ENCODE measurements around the gene EFHC1. TPM values are rescaled to one million over a fixed set of nuclear protein-coding genes. Genes with fewer than 3 reads are reported as not detected.
A peak's percentile ranks its signal among the peaks of the same experiment; 100 is the strongest.

The EFHC1 gene
- total RNA-seq, 2 donors from 2014 or later: 19.4 to 23.5 TPM

DNA sequence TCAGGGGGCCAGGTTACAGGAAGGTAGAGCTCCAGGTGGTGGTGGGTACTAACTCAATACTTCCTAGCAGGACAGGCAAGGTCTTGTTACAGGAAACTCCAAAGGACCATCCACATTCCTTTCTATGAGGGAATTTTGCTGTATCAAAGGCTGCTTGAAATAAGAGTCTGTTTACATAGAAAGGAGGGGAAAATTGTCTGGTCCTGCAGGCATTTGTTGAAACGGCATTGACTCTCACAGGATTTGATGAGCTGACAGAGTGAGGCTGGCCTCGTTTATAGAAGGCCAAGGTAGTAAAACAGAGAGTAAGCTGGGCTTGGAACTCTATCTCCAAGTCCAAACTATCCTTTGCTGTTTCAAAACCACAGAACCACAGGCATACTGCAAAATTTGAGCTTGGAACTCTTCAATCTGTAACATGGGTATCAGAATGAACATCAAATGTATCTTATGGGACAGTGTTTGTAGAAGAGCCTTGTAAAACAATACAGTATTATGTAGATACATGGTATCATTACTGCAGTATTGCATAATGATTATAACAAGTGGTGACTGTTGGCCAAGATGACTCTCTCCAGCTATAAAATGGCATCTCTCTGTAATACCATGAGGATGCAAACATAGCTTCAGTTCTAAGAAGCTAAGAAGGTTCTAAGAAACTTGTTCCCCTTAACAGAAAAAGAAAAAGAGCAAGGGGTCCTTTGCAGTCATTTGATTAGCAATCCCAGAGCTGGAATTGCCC lies 95.2 kb downstream of the EFHC1 start:
- Histone ChIP-seq H3K27me3 (replicated peaks; ENCODE audit: insufficient read depth) (no peaks in the 10 kb centered on the region), H3K27ac (no peak overlapping the region), H3K4me3 (no peak overlapping the region), H3K36me3 (no peaks in the 10 kb centered on the region), H3K9me3 (no peaks in the 10 kb centered on the region), H3K4me1 (replicated peaks) (no peaks in the 10 kb centered on the region)
- intact Hi-C loops (cut with DNase I): no loop called here
- no peak for DNase-seq (ENCODE audit: low spot score)
- WGBS: 14% methylated on average over 2 of the region's 2 CpGs
- no peak for TF ChIP-seq POLR2A (IDR thresholded peaks at IDR 0.05)
- no peak for TF ChIP-seq POLR2AphosphoS5 (IDR thresholded peaks at IDR 0.05)
- TF ChIP-seq, protein P1, sequence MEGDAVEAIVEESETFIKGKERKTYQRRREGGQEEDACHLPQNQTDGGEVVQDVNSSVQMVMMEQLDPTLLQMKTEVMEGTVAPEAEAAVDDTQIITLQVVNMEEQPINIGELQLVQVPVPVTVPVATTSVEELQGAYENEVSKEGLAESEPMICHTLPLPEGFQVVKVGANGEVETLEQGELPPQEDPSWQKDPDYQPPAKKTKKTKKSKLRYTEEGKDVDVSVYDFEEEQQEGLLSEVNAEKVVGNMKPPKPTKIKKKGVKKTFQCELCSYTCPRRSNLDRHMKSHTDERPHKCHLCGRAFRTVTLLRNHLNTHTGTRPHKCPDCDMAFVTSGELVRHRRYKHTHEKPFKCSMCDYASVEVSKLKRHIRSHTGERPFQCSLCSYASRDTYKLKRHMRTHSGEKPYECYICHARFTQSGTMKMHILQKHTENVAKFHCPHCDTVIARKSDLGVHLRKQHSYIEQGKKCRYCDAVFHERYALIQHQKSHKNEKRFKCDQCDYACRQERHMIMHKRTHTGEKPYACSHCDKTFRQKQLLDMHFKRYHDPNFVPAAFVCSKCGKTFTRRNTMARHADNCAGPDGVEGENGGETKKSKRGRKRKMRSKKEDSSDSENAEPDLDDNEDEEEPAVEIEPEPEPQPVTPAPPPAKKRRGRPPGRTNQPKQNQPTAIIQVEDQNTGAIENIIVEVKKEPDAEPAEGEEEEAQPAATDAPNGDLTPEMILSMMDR (IDR thresholded peaks at IDR 0.05): no peak

DNA sequence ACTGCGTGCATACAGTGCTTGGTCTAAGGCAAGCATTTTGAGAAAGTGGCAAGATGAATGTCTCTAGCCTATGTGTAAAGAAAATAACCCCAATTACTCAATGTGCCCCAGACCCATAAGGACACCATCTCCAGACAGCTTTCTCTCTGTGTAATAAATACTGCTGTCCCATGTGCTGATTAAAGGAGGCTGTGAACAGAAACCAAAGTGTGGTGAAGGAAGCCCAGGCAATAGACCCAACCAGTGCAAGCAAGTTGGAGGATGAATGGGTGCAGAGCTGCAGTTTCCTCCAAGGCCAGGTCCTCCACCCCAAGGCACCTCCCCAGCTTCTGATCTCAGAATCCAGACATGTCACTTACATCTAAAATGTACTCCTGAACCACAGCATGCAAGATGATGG lies 96.1 kb downstream of the EFHC1 start:
- no peaks in the 10 kb centered on the region for H3K4me1 ChIP-seq (replicated peaks)
- DNase-seq (ENCODE audit: low spot score): no peak
- WGBS: 93% methylated on average over 1 of the region's 1 CpG
- H3K27me3 ChIP-seq (replicated peaks; ENCODE audit: insufficient read depth): no peaks in the 10 kb centered on the region
- H3K36me3 ChIP-seq: no peaks in the 10 kb centered on the region
- no peak overlapping the region for H3K27ac ChIP-seq
- intact Hi-C loops (cut with DNase I): no loop called here
- H3K9me3 ChIP-seq: no peaks in the 10 kb centered on the region
- TF ChIP-seq, protein P1 (IDR thresholded peaks at IDR 0.05): no peak
- TF ChIP-seq POLR2AphosphoS5 (IDR thresholded peaks at IDR 0.05) (no peak), POLR2A (IDR thresholded peaks at IDR 0.05) (no peak)
- H3K4me3 ChIP-seq: no peak overlapping the region

DNA sequence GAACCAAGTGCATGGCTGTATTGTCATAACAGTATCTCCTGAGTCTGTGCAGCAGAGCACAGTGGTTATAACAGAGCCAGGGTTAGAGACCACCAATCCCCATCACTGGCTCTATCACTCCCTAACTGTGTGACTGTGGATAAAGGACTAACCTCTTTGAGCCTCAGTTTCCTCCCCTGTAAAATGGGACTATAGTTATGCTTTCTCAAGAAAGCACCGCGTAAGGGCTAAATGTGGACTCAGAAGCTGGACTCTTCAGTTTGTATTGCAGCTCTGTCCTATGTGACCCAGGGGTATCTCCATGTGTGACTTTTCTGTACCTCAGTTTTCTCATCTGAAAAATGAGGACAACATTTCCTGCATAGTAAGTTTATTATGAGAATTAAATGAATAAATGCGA lies 96.8 kb downstream of the EFHC1 start:
- no peak overlapping the region for H3K27ac ChIP-seq
- WGBS: 94% methylated on average over 3 of the region's 3 CpGs
- no peaks in the 10 kb centered on the region for H3K36me3 ChIP-seq
- intact Hi-C loops (cut with DNase I): no loop called here
- H3K9me3 ChIP-seq: no peaks in the 10 kb centered on the region
- H3K4me3 ChIP-seq: no peak overlapping the region
- H3K4me1 ChIP-seq (replicated peaks): peaks cover under 1% of the 10 kb centered on the region
- DNase-seq (ENCODE audit: low spot score): no peak
- H3K27me3 ChIP-seq (replicated peaks; ENCODE audit: insufficient read depth): no peaks in the 10 kb centered on the region
- TF ChIP-seq, protein P1 (IDR thresholded peaks at IDR 0.05): no peak
- TF ChIP-seq POLR2A (IDR thresholded peaks at IDR 0.05) (no peak), POLR2AphosphoS5 (IDR thresholded peaks at IDR 0.05) (no peak)

DNA sequence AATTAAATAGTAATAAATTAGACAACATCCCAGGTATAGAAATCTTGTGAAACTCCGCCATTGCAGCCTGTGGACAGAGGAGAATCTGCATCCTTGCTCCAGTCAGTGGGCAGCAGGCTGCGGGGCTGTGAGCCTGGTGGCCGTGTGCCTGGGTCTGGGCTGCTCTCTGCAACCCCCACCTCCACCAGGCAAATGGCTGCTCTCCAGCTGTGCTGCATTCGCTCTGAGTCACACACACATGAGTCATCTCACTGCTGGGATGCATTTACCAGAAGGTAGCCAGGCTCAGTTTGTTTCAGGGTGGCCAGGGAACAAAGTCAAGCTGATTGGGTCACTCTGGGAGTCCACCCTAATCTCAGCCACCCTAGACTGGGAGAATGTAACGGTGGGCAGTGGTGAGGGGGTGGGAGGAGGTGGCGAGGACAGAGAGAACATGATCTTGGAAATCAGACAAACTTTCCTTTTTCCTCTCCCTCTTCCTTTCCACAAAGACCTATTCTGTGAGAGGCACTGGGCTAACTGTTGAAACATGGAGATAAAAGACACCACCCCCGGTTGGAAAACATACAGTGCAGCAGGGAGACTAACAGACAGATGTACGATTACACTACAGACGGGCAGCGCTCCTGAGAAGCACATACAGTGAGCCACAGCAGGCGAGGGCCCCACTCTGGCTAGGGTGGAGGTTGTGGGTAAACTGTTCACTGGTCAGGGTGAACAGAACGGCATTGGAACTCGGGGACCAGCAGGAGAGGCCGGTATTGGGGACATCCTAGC lies 97.5 kb downstream of the EFHC1 start:
- H3K4me1 ChIP-seq (replicated peaks): peaks cover 3% of the 10 kb centered on the region
- peak; percentile 56 for DNase-seq (ENCODE audit: low spot score)
- no peaks in the 10 kb centered on the region for H3K27me3 ChIP-seq (replicated peaks; ENCODE audit: insufficient read depth)
- TF ChIP-seq POLR2AphosphoS5 (IDR thresholded peaks at IDR 0.05) (peak; percentile 77), POLR2A (IDR thresholded peaks at IDR 0.05) (peak; percentile 15)
- TF ChIP-seq, protein P1 (IDR thresholded peaks at IDR 0.05): no peak
- no peaks in the 10 kb centered on the region for H3K9me3 ChIP-seq
- H3K36me3 ChIP-seq: no peaks in the 10 kb centered on the region
- 47% methylated on average over 14 of the region's 14 CpGs for WGBS
- H3K27ac ChIP-seq: peak overlapping the region; percentile 28 to 55
- no peak overlapping the region for H3K4me3 ChIP-seq
- intact Hi-C loops (cut with DNase I): no loop called here

Data from prostate gland (tissue), 2 donors.